Activated gamma-delta T cell treated with anti-CD3 and anti-CD28 coated beads, Interleukin-2, amount 50 U/mL, for 16 hours (primary cell): ENCODE measurements around the gene KRTAP10-1.
"Not testable (repeated sequence)": the region's sequence is repeated elsewhere in the genome, so short reads cannot be mapped to it uniquely, and the experiment has no call there.

Experiments used
- DNase-seq: peaks from one replicate; pipeline ENCODE4 v3.0.0-alpha.2; 2020; ENCODE audit warnings: low read depth

Gene KRTAP10-1

GRCh38 chr21:44539991-44540666, at the start of gene KRTAP10-1:
TSS of gene KRTAP10-1 (minus strand) at chr21:44540195. CDS start at chr21:44540150, 45 bp downstream.
- no peak for DNase-seq

GRCh38 chr21:44589094-44589493, 49.1 kb upstream of the KRTAP10-1 start:
- no peak for DNase-seq

- DNase-seq, result no peak
Observed at GRCh38 chr21:44585892-44586291, 45.9 kb upstream of the KRTAP10-1 start.

GRCh38 chr21:44583800-44584147, 43.8 kb upstream of the KRTAP10-1 start:
- DNase-seq, result no peak

- DNase-seq, result no peak
Observed at GRCh38 chr21:44583089-44583799, 43.2 kb upstream of the KRTAP10-1 start.

GRCh38 chr21:44582055-44582454, 42.1 kb upstream of the KRTAP10-1 start:
- DNase-seq, result no peak

GRCh38 chr21:44581158-44581557, 41.2 kb upstream of the KRTAP10-1 start:
- no peak for DNase-seq

- not testable (repeated sequence) for DNase-seq
Observed at GRCh38 chr21:44580231-44580821, 40.3 kb upstream of the KRTAP10-1 start, which contains the start of gene KRTAP10-5. TSS of gene KRTAP10-5 (minus strand) at chr21:44580604. CDS start at chr21:44580578, 26 bp downstream.

GRCh38 chr21:44579833-44580144, 39.8 kb upstream of the KRTAP10-1 start:
- no peak for DNase-seq

- no peak for DNase-seq
Observed at GRCh38 chr21:44579056-44579832, 39.2 kb upstream of the KRTAP10-1 start.

GRCh38 chr21:44578371-44579055, 38.5 kb upstream of the KRTAP10-1 start:
- no peak for DNase-seq

GRCh38 chr21:44576025-44576420, 36.0 kb upstream of the KRTAP10-1 start:
- DNase-seq, result no peak

- DNase-seq, result no peak
Observed at GRCh38 chr21:44575307-44576024, 35.5 kb upstream of the KRTAP10-1 start.

GRCh38 chr21:44574457-44575306, 34.7 kb upstream of the KRTAP10-1 start:
- no peak for DNase-seq

GRCh38 chr21:44573630-44574456, 33.8 kb upstream of the KRTAP10-1 start, which contains the start of gene KRTAP10-4:
TSS of gene KRTAP10-4 (plus strand) at chr21:44573729. CDS start at chr21:44573759, 30 bp downstream.
- DNase-seq, result not testable (repeated sequence)

- no peak for DNase-seq
Observed at GRCh38 chr21:44572959-44573583, 33.1 kb upstream of the KRTAP10-1 start.

GRCh38 chr21:44571844-44572782, 32.1 kb upstream of the KRTAP10-1 start:
- no peak for DNase-seq

- no peak for DNase-seq
Observed at GRCh38 chr21:44571296-44571695, 31.3 kb upstream of the KRTAP10-1 start.
